Panc1 (cell line): ENCODE data around the gene CDKAL1.

Experiments
- CTCF ChIP-seq: fragments of 450-650 bp; IDR thresholded peaks from 2 replicates; pipeline ENCODE4 v1.5.1; 2017; ENCODE audit warnings: mild to moderate bottlenecking
- REST ChIP-seq, 2 experiments: IDR thresholded peaks; 2 replicates each; pipeline ENCODE4 v1.6.1; 2011 to 2012; ENCODE audit warnings: low read depth in 2 of 2, control low read depth in 1 of 2, low read length in 1 of 2, mild to moderate bottlenecking in 1 of 2, moderate library complexity in 1 of 2; ENCODE audit not compliant: insufficient read depth in 1 of 2

GRCh38 chr6:20845592-20845991 lies 311.3 kb downstream of the CDKAL1 start:
- no peak for TF ChIP-seq CTCF
- TF ChIP-seq REST (IDR thresholded peaks at IDR 0.05; ENCODE audit: insufficient read depth in 1 of 2, low read depth in 2 of 2, low read length in 1 of 2): no peak
